Ascending aorta (tissue), 2 donors: ENCODE measurements around the gene ZNF583. TPM values are rescaled to one million over a fixed set of nuclear protein-coding genes. Genes with fewer than 3 reads are reported as not detected.

Experiments used
- DNase-seq, 2 donors: peaks; one replicate each; pipeline ENCODE4 v3.0.0-alpha.2; 2019; ENCODE audit warnings: low spot score in 2 of 2
- H3K27ac ChIP-seq, 2 donors: fragments of 200-600 bp; sonication (generic); one replicate each; pipeline ENCODE4 v1.5.1; 2016 to 2017; ENCODE audit warnings: mild to moderate bottlenecking in 1 of 2
- H3K27me3 ChIP-seq: fragments of 200-600 bp; sonication (generic); one replicate; pipeline ENCODE4 v1.5.1; 2017
- H3K36me3 ChIP-seq, 2 donors: fragments of 200-600 bp; sonication (generic); one replicate each; pipeline ENCODE4 v1.5.1; 2016
- H3K4me1 ChIP-seq, 2 donors: fragments of 200-600 bp; sonication (generic); one replicate each; pipeline ENCODE4 v1.5.1; 2016 to 2017; ENCODE audit warnings: mild to moderate bottlenecking in 1 of 2
- H3K4me3 ChIP-seq, 2 donors: fragments of 200-600 bp; sonication (generic); one replicate each; pipeline ENCODE4 v1.5.1; 2016 to 2017; ENCODE audit warnings: mild to moderate bottlenecking in 1 of 2
- H3K9me3 ChIP-seq, 2 donors: fragments of 200-600 bp; sonication (generic); one replicate each; pipeline ENCODE4 v1.5.1; 2016
- intact Hi-C: fragments of 100-400 bp; cut with DNase I; formaldehyde crosslinking; loops from one replicate; pipeline ENCODE4 v1.15.1; 2023
- total RNA-seq: library from RNA; depleted of rRNA; stranded (reverse); fragments of >200 nt; gene quantifications from one replicate; pipeline ENCODE4 v1.1.0, GENCODE V29; 2016
- TF ChIP-seq, protein P1 (sequence below), 3 experiments: fragments of 200-600 bp in 2 of 3; fragments of 450-650 bp in 1 of 3; sonication (generic) in 2 of 3; IDR thresholded peaks; one replicate each; pipeline ENCODE4 v1.5.1; 2016 to 2019; ENCODE audit warnings: antibody characterized with exemption in 3 of 3, mild to moderate bottlenecking in 1 of 3, moderate library complexity in 1 of 3

Gene ZNF583
- total RNA-seq, result 0.21 TPM

DNA sequence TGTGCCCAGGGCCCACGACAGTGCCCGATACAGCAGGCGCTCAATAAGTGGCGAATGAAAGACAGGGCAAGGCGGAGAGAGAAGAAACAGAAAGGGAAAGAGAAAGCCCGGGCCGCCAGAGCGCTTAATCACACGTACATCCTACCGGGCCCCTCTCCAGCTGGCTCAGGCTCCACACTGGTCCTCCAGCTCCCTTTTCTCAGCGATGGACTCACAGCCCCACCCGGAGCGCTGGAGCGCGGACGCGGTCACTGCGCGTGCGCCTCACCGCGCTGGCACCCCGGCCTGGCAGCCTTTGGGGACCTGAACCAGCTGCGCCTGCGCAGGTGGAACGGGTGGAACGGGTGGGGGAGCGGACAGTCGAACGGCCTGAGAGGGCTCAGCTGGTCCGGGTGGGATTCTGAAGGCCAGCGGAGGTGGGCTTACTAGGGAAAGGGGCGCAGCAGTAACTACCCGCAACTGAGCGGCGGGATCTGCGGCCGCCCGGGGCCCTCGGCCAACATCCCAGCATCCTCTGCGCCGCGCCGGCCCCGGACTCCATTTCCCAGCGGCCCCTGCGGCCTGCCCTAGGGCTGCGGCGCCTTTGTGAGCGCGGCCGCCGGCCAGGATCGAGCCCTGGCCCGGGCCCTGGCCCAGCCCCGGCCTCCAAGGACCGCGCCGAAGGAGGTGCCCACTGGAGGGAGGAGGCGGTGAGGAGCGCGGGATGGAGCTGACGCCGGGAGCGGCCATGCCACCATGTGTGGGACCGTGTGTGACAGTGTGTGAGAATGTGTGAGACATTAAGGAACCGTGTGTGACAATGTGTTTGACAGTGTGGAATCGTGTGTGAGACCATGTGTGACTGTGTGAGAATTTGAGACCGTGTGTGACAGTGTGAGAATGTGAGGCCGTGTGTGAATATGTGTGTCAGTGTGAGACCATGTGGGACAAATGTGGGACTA, at the start of gene ZNF583:
Gene ZNF583, plus strand, starts transcription at position 569 of the 941 bp plus-strand sequence. CDS start 2,783 bp downstream, outside the sequence.
- Histone ChIP-seq H3K27ac (peak within 1 kb of the TSS; percentile 93 to 97), H3K27me3 (no peaks in the 10 kb centered on the region), H3K36me3 (peaks cover 28 to 34% of the 10 kb centered on the region in 2 donors), H3K4me3 (peak within 1 kb of the TSS; percentile 88 to 91), H3K9me3 (peaks cover 34 to 53% of the 10 kb centered on the region in 2 donors), H3K4me1 (peaks cover 0 to 10% of the 10 kb centered on the region in 2 donors)
- TF ChIP-seq, protein P1, sequence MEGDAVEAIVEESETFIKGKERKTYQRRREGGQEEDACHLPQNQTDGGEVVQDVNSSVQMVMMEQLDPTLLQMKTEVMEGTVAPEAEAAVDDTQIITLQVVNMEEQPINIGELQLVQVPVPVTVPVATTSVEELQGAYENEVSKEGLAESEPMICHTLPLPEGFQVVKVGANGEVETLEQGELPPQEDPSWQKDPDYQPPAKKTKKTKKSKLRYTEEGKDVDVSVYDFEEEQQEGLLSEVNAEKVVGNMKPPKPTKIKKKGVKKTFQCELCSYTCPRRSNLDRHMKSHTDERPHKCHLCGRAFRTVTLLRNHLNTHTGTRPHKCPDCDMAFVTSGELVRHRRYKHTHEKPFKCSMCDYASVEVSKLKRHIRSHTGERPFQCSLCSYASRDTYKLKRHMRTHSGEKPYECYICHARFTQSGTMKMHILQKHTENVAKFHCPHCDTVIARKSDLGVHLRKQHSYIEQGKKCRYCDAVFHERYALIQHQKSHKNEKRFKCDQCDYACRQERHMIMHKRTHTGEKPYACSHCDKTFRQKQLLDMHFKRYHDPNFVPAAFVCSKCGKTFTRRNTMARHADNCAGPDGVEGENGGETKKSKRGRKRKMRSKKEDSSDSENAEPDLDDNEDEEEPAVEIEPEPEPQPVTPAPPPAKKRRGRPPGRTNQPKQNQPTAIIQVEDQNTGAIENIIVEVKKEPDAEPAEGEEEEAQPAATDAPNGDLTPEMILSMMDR (IDR thresholded peaks at IDR 0.05), result no peak
- intact Hi-C loops, result loop anchor here (1.0 to 10.0 kb wide), 9 partner anchors 11 to 1751 kb away; partner anchors contain the start of genes ZFP28, ZNF329, ZNF470 and ZNF582
- peak; percentile 92 to 98 for DNase-seq

DNA sequence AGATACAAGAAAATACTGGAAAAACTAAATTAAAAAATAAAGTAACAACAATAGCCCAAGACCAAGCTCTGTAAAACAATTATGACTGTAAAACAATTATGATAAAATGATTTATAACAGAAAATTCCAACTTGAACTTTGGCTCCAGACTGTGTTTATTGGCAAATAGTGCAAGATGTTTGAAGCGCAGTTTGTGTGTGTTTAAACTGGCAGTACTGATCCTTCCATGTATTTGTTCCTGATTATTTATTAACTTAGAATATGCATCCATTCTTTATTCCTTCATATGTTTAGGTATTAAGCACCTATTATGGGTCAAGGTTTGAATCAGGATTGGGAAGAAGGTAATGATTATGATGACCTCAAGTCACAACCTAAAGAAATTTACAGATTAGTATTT, 48.6 kb upstream of the ZNF583 start:
- Histone ChIP-seq H3K27ac (no peak overlapping the region), H3K4me3 (no peak overlapping the region), H3K27me3 (no peaks in the 10 kb centered on the region), H3K36me3 (no peaks in the 10 kb centered on the region), H3K9me3 (peaks cover 0 to 35% of the 10 kb centered on the region in 2 donors), H3K4me1 (no peaks in the 10 kb centered on the region)
- intact Hi-C loops, result no loop called here
- no peak for DNase-seq
- TF ChIP-seq, protein P1 (IDR thresholded peaks at IDR 0.05), result no peak

DNA sequence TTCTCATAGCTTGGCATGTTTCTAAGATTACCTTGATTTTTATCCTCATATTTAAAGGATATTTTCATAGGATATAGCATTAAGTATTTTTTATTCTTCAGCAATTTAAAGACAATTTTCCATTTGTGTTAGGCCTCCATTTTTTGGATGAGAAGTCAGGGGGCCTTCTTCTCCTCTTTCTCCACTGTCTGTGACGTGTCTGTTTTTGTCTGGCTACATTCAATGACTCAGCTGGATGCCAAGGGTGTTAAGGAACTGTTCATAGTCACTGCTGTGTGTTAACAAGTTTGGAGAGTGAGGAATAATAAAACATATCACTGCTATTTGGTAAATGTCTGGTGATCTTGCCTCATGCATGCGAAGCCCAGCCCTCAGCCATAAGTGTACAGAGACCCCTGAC, 47.2 kb upstream of the ZNF583 start:
- DNase-seq, result no peak
- TF ChIP-seq, protein P1 (IDR thresholded peaks at IDR 0.05), result no peak
- intact Hi-C loops, result no loop called here
- H3K27me3 ChIP-seq, result no peaks in the 10 kb centered on the region
- H3K4me3 ChIP-seq, result no peak overlapping the region
- H3K27ac ChIP-seq, result no peak overlapping the region
- no peaks in the 10 kb centered on the region for H3K4me1 ChIP-seq
- H3K36me3 ChIP-seq, result peaks cover 0 to 6% of the 10 kb centered on the region in 2 donors
- peaks cover 4 to 49% of the 10 kb centered on the region in 2 donors for H3K9me3 ChIP-seq

DNA sequence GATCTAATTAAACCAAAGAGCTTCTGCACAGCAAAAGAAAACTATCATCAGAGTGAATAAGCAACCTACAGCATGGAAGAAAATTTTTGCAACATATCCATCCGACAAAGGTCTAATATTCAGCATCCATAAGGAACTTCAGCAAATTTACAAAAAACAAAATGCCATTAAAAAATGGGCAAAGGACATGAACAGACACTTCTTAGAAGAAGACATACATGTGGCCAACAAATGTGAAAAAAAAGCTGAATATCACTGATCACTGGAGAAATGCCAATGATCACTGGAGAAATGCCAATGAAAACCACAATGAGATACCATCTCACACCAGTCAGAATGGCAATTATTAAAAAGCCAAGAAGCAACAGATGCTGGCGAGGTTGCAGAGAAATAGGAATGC, 43.3 kb upstream of the ZNF583 start:
- Histone ChIP-seq H3K4me1 (no peaks in the 10 kb centered on the region), H3K27me3 (no peaks in the 10 kb centered on the region), H3K9me3 (peaks cover 4 to 83% of the 10 kb centered on the region in 2 donors), H3K27ac (no peak overlapping the region), H3K4me3 (no peak overlapping the region), H3K36me3 (peaks cover 0 to 13% of the 10 kb centered on the region in 2 donors)
- intact Hi-C loops, result no loop called here
- TF ChIP-seq, protein P1 (IDR thresholded peaks at IDR 0.05), result no peak
- DNase-seq, result no peak

DNA sequence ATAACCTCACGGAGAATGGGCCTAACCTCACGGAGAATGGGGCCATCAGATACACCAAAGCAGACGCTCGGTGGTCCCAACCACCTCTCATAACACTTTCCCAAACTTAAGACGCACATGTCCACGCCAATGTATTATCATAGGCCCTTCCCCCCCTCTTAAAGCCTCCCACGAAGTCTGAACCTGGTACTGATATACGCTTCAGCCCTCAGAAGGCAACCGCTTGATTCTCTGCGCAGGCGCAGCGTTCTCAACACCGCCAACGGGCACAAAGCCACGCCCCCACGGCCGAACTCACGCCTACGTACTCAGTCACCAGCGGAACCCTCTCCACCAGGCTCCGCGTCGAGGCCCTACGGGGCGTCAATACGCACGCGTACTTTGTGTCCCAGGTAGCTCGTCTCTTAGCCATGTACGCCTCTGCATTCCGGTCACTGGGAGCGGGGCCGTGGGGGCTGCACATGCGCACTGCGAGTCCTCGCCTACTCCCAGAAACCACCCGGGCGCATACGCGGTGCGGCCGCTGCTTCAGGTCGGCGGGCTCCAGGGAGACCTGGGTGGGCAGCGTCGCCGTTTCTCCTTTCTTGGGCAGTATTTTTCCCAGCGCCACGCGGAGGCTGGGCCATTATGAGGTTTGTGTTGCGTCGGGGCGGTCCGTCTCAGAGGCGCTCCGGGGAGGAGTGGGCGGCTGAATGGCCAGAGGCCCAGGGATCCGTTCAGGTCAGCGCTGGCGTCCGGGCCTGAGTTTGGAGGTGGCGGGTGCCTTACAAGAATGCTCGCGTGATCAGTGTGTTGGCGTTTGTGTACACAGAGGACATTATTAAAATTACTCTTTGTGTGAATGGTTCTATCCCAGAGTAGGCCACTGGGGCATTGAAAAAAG, 36.1 kb upstream of the ZNF583 start:
- no peaks in the 10 kb centered on the region for H3K27me3 ChIP-seq
- H3K9me3 ChIP-seq, result peaks cover 8 to 57% of the 10 kb centered on the region in 2 donors
- H3K27ac ChIP-seq, result peak overlapping the region; percentile 74 to 86
- TF ChIP-seq, protein P1 (IDR thresholded peaks at IDR 0.05), result no peak
- peak; percentile 60 to 92 for DNase-seq
- intact Hi-C loops, result loop anchor here (2.0 kb wide), 2 partner anchors 53 to 1635 kb away; partner anchors contain the start of genes ZNF606 and ZSCAN5A
- H3K4me3 ChIP-seq, result peak overlapping the region; percentile 57 to 74
- peaks cover 0 to 5% of the 10 kb centered on the region in 2 donors for H3K4me1 ChIP-seq
- peaks cover 22 to 32% of the 10 kb centered on the region in 2 donors for H3K36me3 ChIP-seq
